ENCODE data around the gene EPSTI1. TPM values are rescaled to one million over a fixed set of nuclear protein-coding genes. Genes with fewer than 3 reads are reported as not detected.

EPSTI1 gene
- total RNA-seq, 1 donor from 2014 or later: 96.0 TPM

GRCh38 chr13:42965281-42965680 lies 26.8 kb downstream of the EPSTI1 start:
- no peaks in the 10 kb centered on the region for H3K36me3 ChIP-seq (ENCODE audit: insufficient read depth, low read length)
- H3K4me2 ChIP-seq (ENCODE audit: low read length): no peak overlapping the region
- H3K27me3 ChIP-seq (ENCODE audit: insufficient read depth, low read length): no peaks in the 10 kb centered on the region
- H2AFZ ChIP-seq (ENCODE audit: low read depth, low read length): no peak overlapping the region
- Mint-ChIP-seq H3K9me3 (ENCODE audit: unreplicated experiment) (no peaks in the 10 kb centered on the region), H3K4me3 (ENCODE audit: unreplicated experiment) (no peak overlapping the region), H3K27ac (ENCODE audit: unreplicated experiment) (no peak overlapping the region), H3K27me3 (ENCODE audit: low read depth, unreplicated experiment) (no peaks in the 10 kb centered on the region), H3K36me3 (ENCODE audit: low read depth, unreplicated experiment) (peaks cover 22% of the 10 kb centered on the region), H3K4me1 (ENCODE audit: low read depth, unreplicated experiment) (peaks cover 30% of the 10 kb centered on the region)
- no peaks in the 10 kb centered on the region for H3K4me1 ChIP-seq (ENCODE audit: insufficient read depth, low read length)
- FAIRE-seq (no peak), DNase-seq (ENCODE audit: low read depth) (no peak)
- TF ChIP-seq EZH2 (IDR thresholded peaks at IDR 0.05; ENCODE audit: insufficient read depth, low read length) (no peak), CTCF (IDR thresholded peaks at IDR 0.05; ENCODE audit: insufficient read depth, low read depth, low read length) (no peak)
- H3K27ac ChIP-seq (ENCODE audit: low read depth, low read length): no peak overlapping the region
- H4K20me1 ChIP-seq (ENCODE audit: insufficient read depth, low read length): no peaks in the 10 kb centered on the region
- no peaks in the 10 kb centered on the region for H3K9me3 ChIP-seq (ENCODE audit: insufficient read depth, low read depth, low read length)
- no peak overlapping the region for H3K4me3 ChIP-seq (ENCODE audit: insufficient read depth, low read depth, low read length)
- no peaks in the 10 kb centered on the region for H3K79me2 ChIP-seq (ENCODE audit: insufficient read depth, low read length)
- H3K9ac ChIP-seq (ENCODE audit: low read length): no peak overlapping the region

GRCh38 chr13:42964761-42965161 lies 27.3 kb downstream of the EPSTI1 start:
- TF ChIP-seq CTCF (IDR thresholded peaks at IDR 0.05; ENCODE audit: insufficient read depth, low read depth, low read length): no peak
- TF ChIP-seq EZH2 (IDR thresholded peaks at IDR 0.05; ENCODE audit: insufficient read depth, low read length): no peak
- no peaks in the 10 kb centered on the region for H3K36me3 ChIP-seq (ENCODE audit: insufficient read depth, low read length)
- Mint-ChIP-seq H3K27me3 (ENCODE audit: low read depth, unreplicated experiment) (no peaks in the 10 kb centered on the region), H3K4me3 (ENCODE audit: unreplicated experiment) (no peak overlapping the region), H3K4me1 (ENCODE audit: low read depth, unreplicated experiment) (peaks cover 25% of the 10 kb centered on the region), H3K9me3 (ENCODE audit: unreplicated experiment) (no peaks in the 10 kb centered on the region), H3K27ac (ENCODE audit: unreplicated experiment) (no peak overlapping the region), H3K36me3 (ENCODE audit: low read depth, unreplicated experiment) (peaks cover 20% of the 10 kb centered on the region)
- no peak overlapping the region for H3K4me3 ChIP-seq (ENCODE audit: insufficient read depth, low read depth, low read length)
- H3K4me1 ChIP-seq (ENCODE audit: insufficient read depth, low read length): no peaks in the 10 kb centered on the region
- no peak for FAIRE-seq
- no peaks in the 10 kb centered on the region for H3K79me2 ChIP-seq (ENCODE audit: insufficient read depth, low read length)
- H3K27me3 ChIP-seq (ENCODE audit: insufficient read depth, low read length): no peaks in the 10 kb centered on the region
- DNase-seq (ENCODE audit: low read depth): no peak
- no peak overlapping the region for H3K27ac ChIP-seq (ENCODE audit: low read depth, low read length)
- H2AFZ ChIP-seq (ENCODE audit: low read depth, low read length): no peak overlapping the region
- no peaks in the 10 kb centered on the region for H3K9me3 ChIP-seq (ENCODE audit: insufficient read depth, low read depth, low read length)
- H3K4me2 ChIP-seq (ENCODE audit: low read length): no peak overlapping the region
- no peaks in the 10 kb centered on the region for H4K20me1 ChIP-seq (ENCODE audit: insufficient read depth, low read length)
- no peak overlapping the region for H3K9ac ChIP-seq (ENCODE audit: low read length)

GRCh38 chr13:42959615-42960014 lies 32.4 kb downstream of the EPSTI1 start:
- DNase-seq (ENCODE audit: low read depth): no peak

More at GRCh38 chr13:42959615-42960014, 32.4 kb downstream of the EPSTI1 start:
- Mint-ChIP-seq H3K36me3 (ENCODE audit: low read depth, unreplicated experiment) (peaks cover 29% of the 10 kb centered on the region), H3K27me3 (ENCODE audit: low read depth, unreplicated experiment) (no peaks in the 10 kb centered on the region), H3K9me3 (ENCODE audit: unreplicated experiment) (peaks cover 3% of the 10 kb centered on the region), H3K27ac (ENCODE audit: unreplicated experiment) (no peak overlapping the region), H3K4me3 (ENCODE audit: unreplicated experiment) (no peak overlapping the region), H3K4me1 (ENCODE audit: low read depth, unreplicated experiment) (peaks cover 4% of the 10 kb centered on the region)
- no peak for FAIRE-seq
- Histone ChIP-seq H3K4me3 (ENCODE audit: insufficient read depth, low read depth, low read length) (no peak overlapping the region), H4K20me1 (ENCODE audit: insufficient read depth, low read length) (no peaks in the 10 kb centered on the region), H3K27ac (ENCODE audit: low read depth, low read length) (no peak overlapping the region), H2AFZ (ENCODE audit: low read depth, low read length) (no peak overlapping the region), H3K9me3 (ENCODE audit: insufficient read depth, low read depth, low read length) (no peaks in the 10 kb centered on the region), H3K27me3 (ENCODE audit: insufficient read depth, low read length) (no peaks in the 10 kb centered on the region), H3K4me2 (ENCODE audit: low read length) (no peak overlapping the region), H3K4me1 (ENCODE audit: insufficient read depth, low read length) (no peaks in the 10 kb centered on the region), H3K79me2 (ENCODE audit: insufficient read depth, low read length) (no peaks in the 10 kb centered on the region), H3K36me3 (ENCODE audit: insufficient read depth, low read length) (no peaks in the 10 kb centered on the region), H3K9ac (ENCODE audit: low read length) (no peak overlapping the region)
- TF ChIP-seq EZH2 (IDR thresholded peaks at IDR 0.05; ENCODE audit: insufficient read depth, low read length) (no peak), CTCF (IDR thresholded peaks at IDR 0.05; ENCODE audit: insufficient read depth, low read depth, low read length) (no peak)
